Body of pancreas (tissue), 4 donors: ENCODE measurements around the gene KLF17.

Source experiments
- CTCF ChIP-seq, 7 experiments: fragments of 450-650 bp in 4 of 7; fragments of 200-600 bp in 3 of 7; sonication (generic) in 3 of 7; IDR thresholded peaks; one replicate each; pipeline ENCODE4 v1.5.1; 2016 to 2019; ENCODE audit warnings: antibody characterized with exemption in 7 of 7
- POLR2A ChIP-seq, 3 donors: fragments of 450-650 bp; IDR thresholded peaks; one replicate each; pipeline ENCODE4 v1.6.1; 2016; ENCODE audit warnings: antibody characterized with exemption in 3 of 3, mild to moderate bottlenecking in 2 of 3

GRCh38 chr1:44146536-44147361 lies 28.1 kb downstream of the KLF17 start:
- no peak for TF ChIP-seq CTCF (IDR thresholded peaks at IDR 0.05)
- TF ChIP-seq POLR2A (IDR thresholded peaks at IDR 0.05): no peak
